HG03108 (cell line): ENCODE results near the gene SIGLEC10.
"Not testable (repeated sequence)": the region's sequence is repeated elsewhere in the genome, so short reads cannot be mapped to it uniquely, and the experiment has no call there.

Source experiments
- ATAC-seq: cut with Tn5 transposase; IDR thresholded peaks from one replicate; pipeline ENCODE4 v1.9.1; 2021; ENCODE audit warnings: moderate library complexity; ENCODE audit not compliant: unreplicated experiment

Gene SIGLEC10

GRCh38 chr19:51440052-51440451, 22.6 kb upstream of the SIGLEC10 start:
- no peak for ATAC-seq

- no peak for ATAC-seq
Observed at GRCh38 chr19:51439021-51439465, 21.6 kb upstream of the SIGLEC10 start.

GRCh38 chr19:51434456-51434855, 17.0 kb upstream of the SIGLEC10 start:
- ATAC-seq: no peak

- no peak for ATAC-seq
Observed at GRCh38 chr19:51433043-51433442, 15.6 kb upstream of the SIGLEC10 start.

- ATAC-seq: no peak
Observed at GRCh38 chr19:51431124-51431523, 13.7 kb upstream of the SIGLEC10 start.

GRCh38 chr19:51430221-51430620, 12.8 kb upstream of the SIGLEC10 start:
- ATAC-seq: no peak

- no peak for ATAC-seq
Observed at GRCh38 chr19:51427201-51427600, 9.8 kb upstream of the SIGLEC10 start.

GRCh38 chr19:51422053-51422448, 4.6 kb upstream of the SIGLEC10 start:
- no peak for ATAC-seq

- no peak for ATAC-seq
Observed at GRCh38 chr19:51421229-51422052, 4.0 kb upstream of the SIGLEC10 start.

GRCh38 chr19:51420511-51420910, 3.1 kb upstream of the SIGLEC10 start:
- not testable (repeated sequence) for ATAC-seq

- ATAC-seq: no peak
Observed at GRCh38 chr19:51418707-51419106, 1.3 kb upstream of the SIGLEC10 start.

GRCh38 chr19:51417810-51418157, 342 bp upstream of the SIGLEC10 start:
- ATAC-seq: peak; percentile 28

GRCh38 chr19:51416422-51416821, 1.0 kb downstream of the SIGLEC10 start:
- not testable (repeated sequence) for ATAC-seq

- ATAC-seq: no peak
Observed at GRCh38 chr19:51415187-51415586, 2.3 kb downstream of the SIGLEC10 start.

- no peak for ATAC-seq
Observed at GRCh38 chr19:51410950-51411748, 6.3 kb downstream of the SIGLEC10 start.

GRCh38 chr19:51407511-51408131, 9.8 kb downstream of the SIGLEC10 start:
- ATAC-seq: no peak

- ATAC-seq: no peak
Observed at GRCh38 chr19:51402117-51402516, 15.3 kb downstream of the SIGLEC10 start.

GRCh38 chr19:51399936-51400335, 17.5 kb downstream of the SIGLEC10 start:
- not testable (repeated sequence) for ATAC-seq

GRCh38 chr19:51399231-51399630, 18.2 kb downstream of the SIGLEC10 start:
- no peak for ATAC-seq

GRCh38 chr19:51398096-51398704, 19.2 kb downstream of the SIGLEC10 start:
- ATAC-seq: no peak

GRCh38 chr19:51397453-51397852, 20.0 kb downstream of the SIGLEC10 start:
- not testable (repeated sequence) for ATAC-seq
